Mesothelial cell of epicardium (in vitro differentiated cells): ENCODE results near the gene MYL6. TPM values are rescaled to one million over a fixed set of nuclear protein-coding genes. Genes with fewer than 3 reads are reported as not detected.

ENCODE experiments used
- DNase-seq, 2 experiments: peaks; one replicate each; pipeline ENCODE4 v3.0.0; 2021; ENCODE audit warnings: low spot score in 2 of 2; ENCODE audit not compliant: unreplicated experiment in 2 of 2
- H3K27ac Mint-ChIP-seq: 2 replicates; pipeline ENCODE4 v1.8.0; 2021; ENCODE audit warnings: mixed read lengths
- H3K27me3 Mint-ChIP-seq: 2 replicates; pipeline ENCODE4 v1.8.0; 2021; ENCODE audit warnings: low read depth, mixed read lengths
- H3K36me3 Mint-ChIP-seq: 2 replicates; pipeline ENCODE4 v1.8.0; 2021; ENCODE audit warnings: mixed read lengths
- H3K4me1 Mint-ChIP-seq: 2 replicates; pipeline ENCODE4 v1.8.0; 2021; ENCODE audit warnings: mixed read lengths
- H3K4me3 Mint-ChIP-seq: 2 replicates; pipeline ENCODE4 v1.8.0; 2021; ENCODE audit warnings: mild to moderate bottlenecking, moderate library complexity, mixed read lengths
- H3K9me3 Mint-ChIP-seq: 2 replicates; pipeline ENCODE4 v1.8.0; 2021; ENCODE audit warnings: mixed read lengths
- CTCF ChIP-seq: fragments of 200-600 bp; sonication (generic); IDR thresholded peaks from one replicate; pipeline ENCODE4 v1.5.0; 2021; ENCODE audit warnings: antibody characterized with exemption; ENCODE audit not compliant: unreplicated experiment
- total RNA-seq: library from RNA; stranded (reverse); gene quantifications from 3 replicates; pipeline ENCODE4 v1.2.1, GENCODE V29; 2021

MYL6 gene
- total RNA-seq, 1 donor from 2014 or later = 827 TPM

- Mint-ChIP-seq H3K27me3 (no peaks in the 10 kb centered on the region), H3K9me3 (no peaks in the 10 kb centered on the region), H3K36me3 (peaks cover 62% of the 10 kb centered on the region), H3K4me1 (no peaks in the 10 kb centered on the region), H3K4me3 (no peak overlapping the region), H3K27ac (no peak overlapping the region)
- no peak for DNase-seq
- no peak for TF ChIP-seq CTCF
These were observed 20.1 kb upstream of the MYL6 start for GRCh38 chr12:56137853-56138571.

DNA sequence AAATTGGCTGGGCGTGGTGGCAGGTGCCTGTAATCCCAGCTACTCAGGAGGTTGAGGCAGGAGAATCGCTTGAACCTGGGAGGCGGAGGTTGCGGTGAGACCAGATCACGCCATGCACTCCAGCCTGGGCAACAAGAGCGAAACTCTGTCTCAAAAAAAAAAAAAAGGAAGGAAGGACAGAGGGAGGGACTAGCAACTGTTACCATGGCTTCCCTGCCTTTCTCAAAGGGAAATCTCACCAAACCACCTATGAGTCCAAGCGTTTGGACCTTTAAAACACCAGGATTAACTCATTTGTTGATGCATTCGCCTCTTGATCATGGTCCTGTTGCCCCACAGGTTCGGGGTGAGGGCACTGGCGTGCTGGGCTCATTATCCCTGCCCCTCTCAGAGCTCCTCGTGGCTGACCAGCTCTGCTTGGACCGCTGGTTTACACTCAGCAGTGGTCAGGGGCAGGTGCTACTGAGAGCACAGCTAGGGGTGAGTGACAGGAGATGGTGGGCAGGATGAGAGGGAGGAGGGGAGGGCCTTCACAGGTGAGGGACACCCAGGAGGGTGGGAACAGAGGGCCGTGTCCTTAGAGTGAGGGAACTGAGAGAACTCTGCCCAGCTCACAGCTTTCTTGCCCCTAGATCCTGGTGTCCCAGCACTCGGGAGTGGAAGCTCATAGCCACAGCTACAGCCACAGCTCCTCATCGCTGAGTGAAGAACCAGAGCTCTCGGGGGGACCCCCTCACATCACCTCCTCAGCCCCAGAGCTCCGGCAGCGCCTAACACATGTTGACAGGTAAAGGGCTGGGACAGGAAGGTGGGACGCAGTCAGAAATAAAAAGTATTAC is 16.0 kb upstream of the MYL6 start:
- peaks cover 50% of the 10 kb centered on the region for H3K36me3 Mint-ChIP-seq
- DNase-seq = no peak
- H3K9me3 Mint-ChIP-seq = no peaks in the 10 kb centered on the region
- peaks cover 7% of the 10 kb centered on the region for H3K4me1 Mint-ChIP-seq
- no peaks in the 10 kb centered on the region for H3K27me3 Mint-ChIP-seq
- no peak overlapping the region for H3K27ac Mint-ChIP-seq
- no peak overlapping the region for H3K4me3 Mint-ChIP-seq
- no peak for TF ChIP-seq CTCF

GRCh38 chr12:56143217-56143616 is 14.9 kb upstream of the MYL6 start:
- Mint-ChIP-seq H3K9me3 (no peaks in the 10 kb centered on the region), H3K4me1 (peaks cover 7% of the 10 kb centered on the region), H3K4me3 (no peak overlapping the region), H3K27me3 (no peaks in the 10 kb centered on the region), H3K27ac (no peak overlapping the region), H3K36me3 (peaks cover 41% of the 10 kb centered on the region)
- no peak for TF ChIP-seq CTCF
- DNase-seq = no peak

DNA sequence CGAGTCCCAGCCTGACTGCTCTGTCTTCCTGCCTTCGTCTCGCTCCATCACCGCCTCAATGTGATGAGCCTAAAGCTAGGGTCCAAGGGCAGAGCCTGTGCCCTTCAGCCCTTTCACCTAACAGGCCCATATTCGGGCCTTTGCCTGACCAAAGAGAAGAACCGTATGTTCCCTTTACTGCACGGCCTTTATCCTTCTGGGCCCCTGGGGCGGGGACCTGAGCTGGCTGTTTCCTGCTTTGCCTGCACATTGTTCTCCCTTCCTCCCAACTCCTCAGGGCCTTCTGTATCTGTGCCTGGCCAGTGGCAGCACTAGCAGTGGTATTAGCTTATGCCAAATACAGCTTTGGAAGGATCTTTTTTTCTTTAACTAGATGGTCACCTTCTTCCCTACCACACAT is 14.3 kb upstream of the MYL6 start:
- Mint-ChIP-seq H3K36me3 (peaks cover 35% of the 10 kb centered on the region), H3K27ac (no peak overlapping the region), H3K4me3 (no peak overlapping the region), H3K4me1 (peaks cover 7% of the 10 kb centered on the region), H3K9me3 (no peaks in the 10 kb centered on the region), H3K27me3 (no peaks in the 10 kb centered on the region)
- TF ChIP-seq CTCF = no peak
- no peak for DNase-seq

GRCh38 chr12:56145217-56145616 is 12.9 kb upstream of the MYL6 start:
- no peak for DNase-seq
- no peak for TF ChIP-seq CTCF
- Mint-ChIP-seq H3K4me1 (peaks cover 9% of the 10 kb centered on the region), H3K36me3 (peaks cover 28% of the 10 kb centered on the region), H3K27me3 (no peaks in the 10 kb centered on the region), H3K27ac (no peak overlapping the region), H3K9me3 (no peaks in the 10 kb centered on the region), H3K4me3 (no peak overlapping the region)
